Activated CD8-positive, alpha-beta T cell treated with anti-CD3 and anti-CD28 coated beads for 36 hours (primary cell): ENCODE results near the gene SOCS1. TPM values are rescaled to one million over a fixed set of nuclear protein-coding genes. Genes with fewer than 3 reads are reported as not detected.
"Not testable (repeated sequence)": the region's sequence is repeated elsewhere in the genome, so short reads cannot be mapped to it uniquely, and the experiment has no call there.

Experiments used
- ATAC-seq: fragments of 200-7000 bp; cut with Tn5 transposase; one replicate; pipeline ENCODE4 v1.10.0; 2021; ENCODE audit warnings: mild to moderate bottlenecking, moderate library complexity
- CTCF ChIA-PET: fragments of 350-600 bp; sonication (Branson Sonifier 250); formaldehyde crosslinking; loops from one replicate; lab custom pipeline; 2021; ENCODE audit warnings: antibody characterized with exemption; lab: Charles Lee
- POLR2A ChIA-PET: fragments of 350-600 bp; sonication (Branson Sonifier 250); formaldehyde crosslinking; loops from one replicate; lab custom pipeline; 2021; ENCODE audit warnings: antibody characterized with exemption; lab: Charles Lee
- DNase-seq: peaks from one replicate; pipeline ENCODE4 v3.0.0-alpha.2; 2020
- H3K27ac Mint-ChIP-seq: one replicate; pipeline ENCODE4 v1.8.0; 2021; ENCODE audit warnings: mild to moderate bottlenecking, mixed read lengths
- H3K27me3 Mint-ChIP-seq: one replicate; pipeline ENCODE4 v1.8.0; 2021; ENCODE audit warnings: mixed read lengths
- H3K36me3 Mint-ChIP-seq: one replicate; pipeline ENCODE4 v1.8.0; 2021; ENCODE audit warnings: low read depth, mixed read lengths
- H3K4me1 Mint-ChIP-seq: one replicate; pipeline ENCODE4 v1.8.0; 2021; ENCODE audit warnings: low read depth, mixed read lengths
- H3K4me3 Mint-ChIP-seq: one replicate; pipeline ENCODE4 v1.8.0; 2021; ENCODE audit warnings: mild to moderate bottlenecking, moderate library complexity, mixed read lengths
- H3K9me3 Mint-ChIP-seq: one replicate; pipeline ENCODE4 v1.8.0; 2021; ENCODE audit warnings: mixed read lengths
- intact Hi-C: fragments of 100-400 bp; cut with micrococcal nuclease; formaldehyde crosslinking; loops from one replicate; pipeline ENCODE4 v1.10.0; 2022
- total RNA-seq, 2 experiments: library from RNA; stranded (reverse); gene quantifications; one replicate each; pipeline ENCODE4 v1.2.3, GENCODE V29; 2021
- TF ChIP-seq, protein P1 (sequence below): fragments of 200-600 bp; IDR thresholded peaks from one replicate; pipeline ENCODE4 v1.8.0; 2022; ENCODE audit warnings: antibody characterized with exemption, mild to moderate bottlenecking

Gene SOCS1
- total RNA-seq, 2 experiments from 2014 or later: 75.7 to 75.8 TPM

DNA sequence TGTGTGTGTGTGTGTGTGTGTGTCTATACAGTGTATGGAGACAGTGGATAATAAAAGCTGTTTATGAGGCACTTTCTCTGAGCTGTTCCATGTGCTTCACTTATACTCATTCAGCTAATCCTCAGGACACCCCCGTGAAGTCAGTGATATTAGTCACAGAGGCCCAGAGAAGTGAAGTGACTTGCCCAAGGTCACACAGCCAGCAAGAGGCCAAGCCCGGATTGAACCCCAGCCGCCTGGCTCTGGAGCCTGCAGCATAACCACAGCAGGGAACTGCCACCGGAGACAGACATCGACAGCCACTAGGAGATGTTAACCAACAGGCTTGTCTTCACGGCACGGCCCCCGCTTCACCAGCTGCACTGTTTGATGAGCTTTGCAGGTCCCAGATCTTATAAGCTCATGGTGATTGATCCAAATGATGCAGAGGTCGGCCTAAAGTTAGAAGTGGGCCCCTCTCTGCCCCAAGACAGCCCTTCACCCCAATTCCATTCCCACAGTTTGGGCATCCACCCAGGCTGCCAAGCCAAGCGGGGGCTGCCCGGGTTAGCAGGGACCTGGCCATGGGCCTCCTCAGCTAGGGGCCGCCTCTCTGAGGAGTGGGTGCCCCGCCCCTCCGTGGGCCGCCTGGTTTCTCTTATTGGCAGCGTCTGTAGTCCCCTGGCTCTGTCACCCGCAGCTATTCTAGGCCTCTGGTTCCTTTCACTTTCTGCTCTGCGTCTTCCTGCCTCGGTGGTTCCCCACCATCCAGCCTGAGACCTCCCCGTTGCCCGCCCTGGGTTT lies 30.9 kb downstream of the SOCS1 start:
- no peaks in the 10 kb centered on the region for H3K36me3 Mint-ChIP-seq
- H3K9me3 Mint-ChIP-seq: no peaks in the 10 kb centered on the region
- peak; percentile 96 for DNase-seq
- TF ChIP-seq, protein P1, sequence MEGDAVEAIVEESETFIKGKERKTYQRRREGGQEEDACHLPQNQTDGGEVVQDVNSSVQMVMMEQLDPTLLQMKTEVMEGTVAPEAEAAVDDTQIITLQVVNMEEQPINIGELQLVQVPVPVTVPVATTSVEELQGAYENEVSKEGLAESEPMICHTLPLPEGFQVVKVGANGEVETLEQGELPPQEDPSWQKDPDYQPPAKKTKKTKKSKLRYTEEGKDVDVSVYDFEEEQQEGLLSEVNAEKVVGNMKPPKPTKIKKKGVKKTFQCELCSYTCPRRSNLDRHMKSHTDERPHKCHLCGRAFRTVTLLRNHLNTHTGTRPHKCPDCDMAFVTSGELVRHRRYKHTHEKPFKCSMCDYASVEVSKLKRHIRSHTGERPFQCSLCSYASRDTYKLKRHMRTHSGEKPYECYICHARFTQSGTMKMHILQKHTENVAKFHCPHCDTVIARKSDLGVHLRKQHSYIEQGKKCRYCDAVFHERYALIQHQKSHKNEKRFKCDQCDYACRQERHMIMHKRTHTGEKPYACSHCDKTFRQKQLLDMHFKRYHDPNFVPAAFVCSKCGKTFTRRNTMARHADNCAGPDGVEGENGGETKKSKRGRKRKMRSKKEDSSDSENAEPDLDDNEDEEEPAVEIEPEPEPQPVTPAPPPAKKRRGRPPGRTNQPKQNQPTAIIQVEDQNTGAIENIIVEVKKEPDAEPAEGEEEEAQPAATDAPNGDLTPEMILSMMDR: no peak
- no peaks in the 10 kb centered on the region for H3K27me3 Mint-ChIP-seq
- H3K4me1 Mint-ChIP-seq: peaks cover 60% of the 10 kb centered on the region
- intact Hi-C loops: loop anchor here (1.0 to 2.0 kb wide), 2 partner anchors 8 to 64 kb away; no protein-coding TSS in a partner anchor
- POLR2A ChIA-PET: interaction anchor here (0.5 to 6.3 kb wide), 37 partner anchors 9 to 261 kb away, joined by 3 to 146 read pairs (median 4); partner anchors contain the start of gene SOCS1
- CTCF ChIA-PET: interaction anchor here (0.9 to 3.5 kb wide), 16 partner anchors 8 to 277 kb away, joined by 3 to 21 read pairs (median 5); partner anchors contain the start of gene SOCS1
- ATAC-seq: peak; percentile 77
- peak overlapping the region; percentile 63 for H3K4me3 Mint-ChIP-seq
- H3K27ac Mint-ChIP-seq: peak overlapping the region; percentile 98

GRCh38 chr16:11224096-11224893 lies 31.7 kb downstream of the SOCS1 start:
- Mint-ChIP-seq H3K4me1 (peaks cover 55% of the 10 kb centered on the region), H3K36me3 (no peaks in the 10 kb centered on the region), H3K27ac (peak overlapping the region; percentile 98), H3K27me3 (no peaks in the 10 kb centered on the region), H3K4me3 (peak overlapping the region; percentile 63), H3K9me3 (peaks cover under 1% of the 10 kb centered on the region)
- ATAC-seq: peak; percentile 65
- ChIA-PET CTCF (interaction anchor here (1.0 to 3.5 kb wide), 16 partner anchors 9 to 276 kb away, joined by 3 to 21 read pairs (median 5); partner anchors contain the start of gene SOCS1), POLR2A (interaction anchor here (0.5 to 6.3 kb wide), 36 partner anchors 8 to 260 kb away, joined by 3 to 146 read pairs (median 4); partner anchors contain the start of gene SOCS1)
- TF ChIP-seq, protein P1: no peak
- peak; percentile 91 for DNase-seq
- intact Hi-C loops: loop anchor here (2.0 kb wide), 1 partner anchor 63 kb away; no protein-coding TSS in a partner anchor

GRCh38 chr16:11220507-11220906 lies 35.5 kb downstream of the SOCS1 start:
- intact Hi-C loops, H3K27me3 Mint-ChIP-seq, H3K27ac Mint-ChIP-seq, DNase-seq, ATAC-seq, H3K4me3 Mint-ChIP-seq: not testable (repeated sequence)
- Mint-ChIP-seq H3K36me3 (peaks cover 13% of the 10 kb centered on the region), H3K9me3 (peaks cover 32% of the 10 kb centered on the region), H3K4me1 (peaks cover 42% of the 10 kb centered on the region)
- ChIA-PET CTCF (interaction anchor here (1.3 kb wide), 1 partner anchor 20 kb away, joined by 3 read pairs; no protein-coding TSS in a partner anchor), POLR2A (interaction anchor here (1.4 to 1.7 kb wide), 2 partner anchors 15 to 35 kb away, joined by 5 to 6 read pairs; partner anchors contain the start of gene SOCS1)

DNA sequence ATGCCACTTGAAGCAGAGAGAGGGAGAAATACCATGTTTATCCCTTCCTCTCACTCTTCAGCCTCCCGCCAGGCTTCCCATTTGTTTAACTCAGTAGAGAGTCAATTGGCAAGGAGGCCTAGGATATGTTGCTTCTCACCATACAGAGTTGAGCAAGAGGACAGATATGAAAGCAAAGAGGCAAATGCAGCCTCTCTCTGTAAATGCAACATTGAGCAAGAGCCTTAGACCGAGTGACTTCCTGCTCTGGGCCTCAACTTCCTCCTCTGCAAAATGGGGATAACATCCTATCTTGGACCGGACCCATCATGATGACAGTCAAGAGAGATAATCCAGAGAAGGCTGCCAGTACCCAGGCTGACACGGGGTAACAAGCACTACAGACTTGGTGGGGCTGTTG lies 36.8 kb downstream of the SOCS1 start:
- DNase-seq (no peak), ATAC-seq (no peak)
- Mint-ChIP-seq H3K36me3 (peaks cover 13% of the 10 kb centered on the region), H3K27ac (no peak overlapping the region), H3K4me1 (peaks cover 31% of the 10 kb centered on the region), H3K4me3 (no peak overlapping the region), H3K27me3 (no peaks in the 10 kb centered on the region), H3K9me3 (peaks cover 32% of the 10 kb centered on the region)
- TF ChIP-seq, protein P1: no peak
- CTCF ChIA-PET: interaction anchor here (1.0 to 2.9 kb wide), 13 partner anchors 12 to 167 kb away, joined by 3 to 50 read pairs (median 4); no protein-coding TSS in a partner anchor
- POLR2A ChIA-PET: interaction anchor here (1.3 to 1.7 kb wide), 3 partner anchors 14 to 36 kb away, joined by 4 to 6 read pairs (median 5); partner anchors contain the start of gene SOCS1
- intact Hi-C loops: no loop called here

- Mint-ChIP-seq H3K27ac (no peak overlapping the region), H3K36me3 (peaks cover 13% of the 10 kb centered on the region), H3K27me3 (no peaks in the 10 kb centered on the region), H3K4me1 (peaks cover 28% of the 10 kb centered on the region), H3K4me3 (no peak overlapping the region), H3K9me3 (peaks cover 32% of the 10 kb centered on the region)
- no peak for DNase-seq
- ChIA-PET CTCF (interaction anchor here (0.8 to 2.9 kb wide), 23 partner anchors 11 to 255 kb away, joined by 3 to 50 read pairs (median 4); partner anchors contain the start of gene SOCS1), POLR2A (interaction anchor here (0.7 to 1.5 kb wide), 8 partner anchors 9 to 135 kb away, joined by 3 to 8 read pairs (median 4); no protein-coding TSS in a partner anchor)
- intact Hi-C loops: no loop called here
- TF ChIP-seq, protein P1: peak; percentile 98
- ATAC-seq: no peak
Observed at GRCh38 chr16:11218604-11218962, 37.4 kb downstream of the SOCS1 start.
